ENCODE measurements around the gene TMEM52.

GRCh38 chr1:1893997-1894353 is 25.1 kb downstream of the TMEM52 start:
- TF ChIP-seq POLR2A (IDR thresholded peaks at IDR 0.05) (no peak), CTCF (IDR thresholded peaks at IDR 0.05) (no peak)
